BLaER1 treated with 17β-estradiol and CSF1 and Interleukin-3, amounts not matched to agents 10 nM and 100 nM (cell line): ENCODE data around the gene ATP5MC2.

ENCODE experiments used
- H3K27ac ChIP-seq, 11 experiments: shearing (Covaris generic); formaldehyde crosslinking; 2 replicates each; pipeline ENCODE4 v1.8.1; 2022
- H3K27me3 ChIP-seq, 11 experiments: shearing (Covaris generic); formaldehyde crosslinking; 2 replicates each; pipeline ENCODE4 v1.8.1; 2022
- H3K36me3 ChIP-seq, 11 experiments: shearing (Covaris generic); formaldehyde crosslinking; 2 replicates each; pipeline ENCODE4 v1.8.1; 2022
- H3K4me1 ChIP-seq, 10 experiments: shearing (Covaris generic); formaldehyde crosslinking; 2 replicates each; pipeline ENCODE4 v1.8.1; 2022
- H3K4me2 ChIP-seq, 11 experiments: shearing (Covaris generic); formaldehyde crosslinking; 2 replicates each; pipeline ENCODE4 v1.8.1; 2022
- H3K4me3 ChIP-seq, 10 experiments: shearing (Covaris generic); formaldehyde crosslinking; 2 replicates each; pipeline ENCODE4 v1.8.1; 2022
- H3K9ac ChIP-seq, 11 experiments: shearing (Covaris generic); formaldehyde crosslinking; 2 replicates each; pipeline ENCODE4 v1.8.1; 2022
- H3K9me3 ChIP-seq, 11 experiments: shearing (Covaris generic); formaldehyde crosslinking; replicated peaks in 1 of 11; 2 replicates each; pipeline ENCODE4 v1.8.1; 2022
- H4K20me1 ChIP-seq, 11 experiments: shearing (Covaris generic); formaldehyde crosslinking; 2 replicates each; pipeline ENCODE4 v1.8.1; 2022
- Cebpa-rat ChIP-seq, 11 experiments: shearing (Covaris generic); IDR thresholded peaks; 2 replicates each; pipeline ENCODE4 v1.8.1; 2022

Gene ATP5MC2

DNA sequence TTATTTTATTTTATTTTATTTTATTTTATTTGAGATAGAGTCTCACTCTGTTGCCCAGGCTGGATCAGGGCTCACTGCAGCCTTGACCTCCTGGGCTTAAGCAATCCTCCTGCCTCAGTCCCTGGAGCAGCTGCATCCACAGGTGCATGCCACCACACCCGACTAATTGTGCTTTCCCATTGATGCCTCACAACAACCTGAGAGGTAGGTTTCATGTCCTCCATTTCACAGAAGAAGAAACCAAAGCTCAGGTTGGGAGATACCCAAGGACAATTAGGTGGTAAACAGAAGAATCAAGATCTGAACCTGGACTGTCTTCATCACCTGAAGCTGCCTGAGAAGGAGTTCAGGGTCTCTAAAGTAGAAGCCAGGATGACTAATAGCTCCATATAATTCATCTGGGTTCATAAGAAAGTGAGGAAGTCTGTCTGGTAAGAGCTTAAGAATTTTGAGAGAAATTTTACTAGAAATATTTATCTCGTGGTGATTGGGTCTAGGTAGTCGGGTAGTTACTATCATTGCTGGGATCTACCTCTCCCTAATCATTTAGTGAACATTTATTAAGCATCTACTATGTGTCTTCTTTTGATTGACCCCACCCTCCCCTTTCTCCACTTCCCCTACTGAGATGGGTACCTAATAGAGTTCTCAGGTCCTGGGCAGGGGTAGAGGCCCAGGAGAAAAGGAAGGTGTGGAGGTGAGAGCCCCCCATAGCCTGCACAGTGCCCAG is 23.2 kb upstream of the ATP5MC2 start:
- Histone ChIP-seq H3K27ac (no peak overlapping the region), H3K27me3 (peaks cover 74 to 100% (median 95%) of the 10 kb centered on the region in 11 experiments), H3K9ac (no peak overlapping the region), H3K4me3 (no peak overlapping the region), H3K9me3 (peaks cover 0 to 9% (median 0%) of the 10 kb centered on the region in 11 experiments; a peak in 3 of 22 replicates), H3K4me1 (peaks cover 0 to 12% (median 7%) of the 10 kb centered on the region in 10 experiments; a peak in 12 of 20 replicates), H3K4me2 (no peak overlapping the region), H4K20me1 (peaks cover 0 to 31% (median 0%) of the 10 kb centered on the region in 11 experiments; a peak in 8 of 22 replicates), H3K36me3 (no peaks in the 10 kb centered on the region)
- no peak for TF ChIP-seq Cebpa-rat (IDR thresholded peaks at IDR 0.05)

DNA sequence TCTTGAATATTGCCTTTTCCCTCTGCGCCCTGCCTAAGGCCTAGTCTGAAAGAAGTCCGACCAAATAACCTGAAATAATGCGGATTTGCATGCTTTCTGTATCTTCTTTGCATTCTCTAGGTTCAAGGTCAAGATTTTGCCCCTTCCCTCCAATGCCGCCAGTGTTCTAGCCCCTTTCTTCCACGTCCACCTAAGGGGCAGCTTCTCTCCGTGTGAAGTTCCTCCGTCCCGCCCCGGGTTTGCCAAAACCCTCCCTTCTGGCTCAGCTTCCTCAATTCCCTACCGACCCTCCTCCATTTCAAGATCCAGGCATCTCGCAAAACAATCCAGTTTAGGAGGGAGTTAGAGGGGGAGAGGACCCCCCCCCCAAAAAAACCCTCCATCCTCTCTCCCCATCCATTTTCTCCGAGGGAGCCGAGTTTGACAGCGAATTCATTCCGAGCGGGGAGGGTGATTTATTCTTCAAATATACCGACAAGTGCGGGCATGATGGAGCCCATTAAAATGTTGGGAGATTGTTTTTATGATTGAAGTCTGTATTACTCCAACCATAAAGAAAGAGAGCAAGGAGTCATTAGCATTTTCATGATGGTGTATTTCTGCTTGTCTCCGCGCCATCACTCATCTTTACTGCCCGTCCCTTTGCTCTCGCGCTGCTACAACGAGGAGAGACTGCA is 20.9 kb upstream of the ATP5MC2 start:
- no peak overlapping the region for H3K9ac ChIP-seq
- H3K27me3 ChIP-seq: peaks cover 96 to 100% (median 99%) of the 10 kb centered on the region in 11 experiments
- no peak overlapping the region for H3K27ac ChIP-seq
- peaks cover 0 to 12% (median 7%) of the 10 kb centered on the region in 10 experiments; a peak in 12 of 20 replicates for H3K4me1 ChIP-seq
- H4K20me1 ChIP-seq: peaks cover 0 to 31% (median 0%) of the 10 kb centered on the region in 11 experiments; a peak in 7 of 22 replicates
- peaks cover 0 to 16% (median 8%) of the 10 kb centered on the region in 11 experiments; a peak in 12 of 22 replicates for H3K9me3 ChIP-seq
- H3K4me3 ChIP-seq: no peak overlapping the region
- peak overlapping the region in 2 of 11 experiments; percentile 0 to 21; a peak in 2 of 22 replicates for H3K4me2 ChIP-seq
- no peak for TF ChIP-seq Cebpa-rat (IDR thresholded peaks at IDR 0.05)
- no peaks in the 10 kb centered on the region for H3K36me3 ChIP-seq

- no peaks in the 10 kb centered on the region for H3K36me3 ChIP-seq
- peak overlapping the region in 2 of 11 experiments; percentile 0 to 21; a peak in 2 of 22 replicates for H3K4me2 ChIP-seq
- no peak overlapping the region for H3K4me3 ChIP-seq
- peaks cover 0 to 12% (median 7%) of the 10 kb centered on the region in 10 experiments; a peak in 12 of 20 replicates for H3K4me1 ChIP-seq
- H3K27ac ChIP-seq: no peak overlapping the region
- H3K9me3 ChIP-seq: peaks cover 0 to 21% (median 13%) of the 10 kb centered on the region in 11 experiments; a peak in 12 of 22 replicates
- no peak for TF ChIP-seq Cebpa-rat (IDR thresholded peaks at IDR 0.05)
- peaks cover 0 to 31% (median 0%) of the 10 kb centered on the region in 11 experiments; a peak in 7 of 22 replicates for H4K20me1 ChIP-seq
- H3K9ac ChIP-seq: no peak overlapping the region
- peaks cover 93 to 99% (median 96%) of the 10 kb centered on the region in 11 experiments for H3K27me3 ChIP-seq
These were observed 20.4 kb upstream of the ATP5MC2 start for GRCh38 chr12:53696285-53696654.

GRCh38 chr12:53695152-53696145 is 19.6 kb upstream of the ATP5MC2 start:
- Histone ChIP-seq H3K4me2 (peak overlapping the region in 10 of 11 experiments; percentile 16 to 77 (median 50); a peak in 17 of 22 replicates), H4K20me1 (peaks cover 0 to 31% (median 0%) of the 10 kb centered on the region in 11 experiments; a peak in 7 of 22 replicates), H3K27me3 (peaks cover 85 to 91% (median 87%) of the 10 kb centered on the region in 11 experiments), H3K4me3 (peak overlapping the region in 6 of 10 experiments; percentile 4 to 35 (median 22); a peak in 4 of 20 replicates), H3K36me3 (no peaks in the 10 kb centered on the region), H3K9me3 (peaks cover 0 to 25% (median 15%) of the 10 kb centered on the region in 11 experiments; a peak in 12 of 22 replicates), H3K27ac (no peak overlapping the region), H3K4me1 (peaks cover 0 to 12% (median 7%) of the 10 kb centered on the region in 10 experiments; a peak in 12 of 20 replicates), H3K9ac (no peak overlapping the region)
- TF ChIP-seq Cebpa-rat (IDR thresholded peaks at IDR 0.05): no peak

- peaks cover 0 to 26% (median 0%) of the 10 kb centered on the region in 11 experiments; a peak in 7 of 22 replicates for H4K20me1 ChIP-seq
- no peak overlapping the region for H3K9ac ChIP-seq
- H3K9me3 ChIP-seq: peaks cover 0 to 25% (median 15%) of the 10 kb centered on the region in 11 experiments; a peak in 12 of 22 replicates
- H3K27ac ChIP-seq: no peak overlapping the region
- peak overlapping the region in 5 of 10 experiments; percentile 4 to 32 (median 21); a peak in 2 of 20 replicates for H3K4me3 ChIP-seq
- no peak for TF ChIP-seq Cebpa-rat (IDR thresholded peaks at IDR 0.05)
- H3K4me2 ChIP-seq: peak overlapping the region in 7 of 11 experiments; percentile 42 to 77 (median 55); a peak in 11 of 22 replicates
- H3K27me3 ChIP-seq: peaks cover 78 to 84% (median 80%) of the 10 kb centered on the region in 11 experiments
- H3K36me3 ChIP-seq: no peaks in the 10 kb centered on the region
- peaks cover 0 to 12% (median 7%) of the 10 kb centered on the region in 10 experiments; a peak in 12 of 20 replicates for H3K4me1 ChIP-seq
These were observed 18.9 kb upstream of the ATP5MC2 start for GRCh38 chr12:53694756-53695151.

DNA sequence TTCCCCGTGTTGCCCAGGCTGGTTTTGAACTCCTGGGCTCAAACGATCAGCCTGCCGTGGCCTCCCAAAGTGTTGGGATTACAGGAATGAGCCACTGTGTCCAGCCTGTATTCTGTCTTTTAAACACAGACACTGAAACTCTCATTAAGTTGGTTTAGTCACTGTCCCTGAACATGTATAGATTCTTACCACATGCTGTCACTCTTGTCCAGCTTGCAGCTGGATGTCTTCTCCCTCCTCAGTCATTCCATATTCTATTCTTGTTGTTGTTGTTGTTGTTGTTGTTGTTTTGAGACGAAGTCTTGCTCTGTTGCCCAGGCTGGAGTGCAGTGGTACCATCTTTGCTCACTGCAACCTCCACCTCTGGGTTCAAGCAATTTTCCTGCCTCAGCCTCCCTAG is 12.3 kb upstream of the ATP5MC2 start:
- no peaks in the 10 kb centered on the region for H4K20me1 ChIP-seq
- peaks cover 0 to 17% (median 12%) of the 10 kb centered on the region in 11 experiments; a peak in 12 of 22 replicates for H3K9me3 ChIP-seq
- TF ChIP-seq Cebpa-rat (IDR thresholded peaks at IDR 0.05): no peak
- H3K9ac ChIP-seq: no peak overlapping the region
- H3K4me3 ChIP-seq: no peak overlapping the region
- H3K4me2 ChIP-seq: no peak overlapping the region
- no peaks in the 10 kb centered on the region for H3K4me1 ChIP-seq
- no peaks in the 10 kb centered on the region for H3K36me3 ChIP-seq
- peaks cover 11 to 18% (median 14%) of the 10 kb centered on the region in 11 experiments for H3K27me3 ChIP-seq
- no peak overlapping the region for H3K27ac ChIP-seq

GRCh38 chr12:53686436-53686835 is 10.6 kb upstream of the ATP5MC2 start:
- Histone ChIP-seq H3K36me3 (no peaks in the 10 kb centered on the region), H3K4me3 (no peak overlapping the region), H3K9me3 (peaks cover 0 to 8% (median 1%) of the 10 kb centered on the region in 11 experiments; a peak in 10 of 22 replicates), H3K4me2 (no peak overlapping the region), H4K20me1 (no peaks in the 10 kb centered on the region), H3K4me1 (no peaks in the 10 kb centered on the region), H3K27ac (no peak overlapping the region), H3K27me3 (0 out of 22 replicates have a peak, but pooled peaks cover 0 to under 1% (median 0%) of the 10 kb centered on the region in 11 experiments), H3K9ac (no peak overlapping the region)
- TF ChIP-seq Cebpa-rat (IDR thresholded peaks at IDR 0.05): no peak

GRCh38 chr12:53684654-53685220 is 8.9 kb upstream of the ATP5MC2 start:
- Histone ChIP-seq H3K9me3 (no peaks in the 10 kb centered on the region), H3K4me1 (no peaks in the 10 kb centered on the region), H3K9ac (no peak overlapping the region), H3K27me3 (peaks cover under 1 to 7% (median 4%) of the 10 kb centered on the region in 11 experiments; a peak in 17 of 22 replicates), H3K27ac (no peak overlapping the region), H3K4me3 (no peak overlapping the region), H3K36me3 (no peaks in the 10 kb centered on the region), H4K20me1 (no peaks in the 10 kb centered on the region), H3K4me2 (no peak overlapping the region)
- TF ChIP-seq Cebpa-rat (IDR thresholded peaks at IDR 0.05): no peak
